Measurements from ENCODE around the gene DNAH9.

The DNAH9 gene

DNA sequence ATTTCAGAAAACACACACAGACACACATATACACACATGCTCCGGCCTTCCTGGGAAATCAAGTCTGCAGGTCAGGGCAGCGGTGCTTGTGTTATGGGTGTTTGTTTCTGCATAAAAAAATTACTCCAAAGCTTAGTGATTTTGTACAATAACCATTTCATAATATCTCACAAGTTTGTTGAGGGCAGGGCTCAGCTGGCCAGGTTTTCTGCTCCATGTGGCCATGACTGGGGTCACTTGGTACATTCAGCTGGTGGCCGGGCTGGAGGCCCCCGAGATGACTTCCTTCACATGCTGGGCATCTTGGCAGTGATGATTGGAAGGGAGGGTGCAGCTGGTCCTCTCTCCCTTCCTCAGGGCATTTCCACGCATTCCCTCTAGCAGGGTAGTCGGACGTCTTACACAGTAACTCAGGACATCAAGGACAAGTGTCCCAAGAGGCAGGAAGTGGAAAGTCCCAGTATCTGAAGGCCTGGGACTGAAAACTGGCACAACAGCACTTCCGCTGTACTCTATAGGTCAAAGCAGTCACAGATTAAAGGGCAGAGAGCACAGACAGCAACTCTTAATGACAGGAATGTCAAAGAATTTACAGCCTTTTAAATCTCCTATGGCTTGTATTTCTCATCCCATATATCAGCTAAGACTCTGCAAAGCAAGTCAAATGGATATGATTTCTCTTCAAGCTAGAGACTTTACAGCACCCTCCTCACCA is 271.6 kb downstream of the DNAH9 start:
- no peak for DNase-seq (ENCODE audit: extremely low spot score)
- TF ChIP-seq, protein P1, sequence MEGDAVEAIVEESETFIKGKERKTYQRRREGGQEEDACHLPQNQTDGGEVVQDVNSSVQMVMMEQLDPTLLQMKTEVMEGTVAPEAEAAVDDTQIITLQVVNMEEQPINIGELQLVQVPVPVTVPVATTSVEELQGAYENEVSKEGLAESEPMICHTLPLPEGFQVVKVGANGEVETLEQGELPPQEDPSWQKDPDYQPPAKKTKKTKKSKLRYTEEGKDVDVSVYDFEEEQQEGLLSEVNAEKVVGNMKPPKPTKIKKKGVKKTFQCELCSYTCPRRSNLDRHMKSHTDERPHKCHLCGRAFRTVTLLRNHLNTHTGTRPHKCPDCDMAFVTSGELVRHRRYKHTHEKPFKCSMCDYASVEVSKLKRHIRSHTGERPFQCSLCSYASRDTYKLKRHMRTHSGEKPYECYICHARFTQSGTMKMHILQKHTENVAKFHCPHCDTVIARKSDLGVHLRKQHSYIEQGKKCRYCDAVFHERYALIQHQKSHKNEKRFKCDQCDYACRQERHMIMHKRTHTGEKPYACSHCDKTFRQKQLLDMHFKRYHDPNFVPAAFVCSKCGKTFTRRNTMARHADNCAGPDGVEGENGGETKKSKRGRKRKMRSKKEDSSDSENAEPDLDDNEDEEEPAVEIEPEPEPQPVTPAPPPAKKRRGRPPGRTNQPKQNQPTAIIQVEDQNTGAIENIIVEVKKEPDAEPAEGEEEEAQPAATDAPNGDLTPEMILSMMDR (IDR thresholded peaks at IDR 0.05; ENCODE audit: control extremely low read depth, extremely low read depth, low read depth, missing control alignments), result no peak
- POLR2A ChIA-PET, result no interaction called here
- CTCF ChIA-PET, result no interaction called here

DNA sequence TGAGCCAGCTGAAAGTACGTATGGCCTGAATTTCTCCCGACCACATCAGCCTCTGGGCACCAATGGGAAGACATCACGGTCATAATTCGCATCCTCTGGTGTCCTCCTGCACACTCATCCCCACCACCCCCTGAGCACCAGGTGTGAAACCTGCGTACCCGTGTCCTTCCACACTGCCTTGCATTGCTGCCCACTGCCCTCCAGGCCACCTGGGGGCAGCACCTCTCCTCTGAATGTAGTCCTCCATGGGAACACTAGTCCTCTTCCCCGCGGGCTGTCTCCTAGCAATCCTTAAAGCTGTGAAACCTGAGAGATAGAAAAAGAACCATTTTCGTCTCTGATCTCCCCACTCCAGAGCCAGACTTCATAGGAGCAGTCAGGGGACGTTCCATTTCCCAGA is 273.5 kb downstream of the DNAH9 start:
- POLR2A ChIA-PET, result no interaction called here
- CTCF ChIA-PET, result no interaction called here

DNA sequence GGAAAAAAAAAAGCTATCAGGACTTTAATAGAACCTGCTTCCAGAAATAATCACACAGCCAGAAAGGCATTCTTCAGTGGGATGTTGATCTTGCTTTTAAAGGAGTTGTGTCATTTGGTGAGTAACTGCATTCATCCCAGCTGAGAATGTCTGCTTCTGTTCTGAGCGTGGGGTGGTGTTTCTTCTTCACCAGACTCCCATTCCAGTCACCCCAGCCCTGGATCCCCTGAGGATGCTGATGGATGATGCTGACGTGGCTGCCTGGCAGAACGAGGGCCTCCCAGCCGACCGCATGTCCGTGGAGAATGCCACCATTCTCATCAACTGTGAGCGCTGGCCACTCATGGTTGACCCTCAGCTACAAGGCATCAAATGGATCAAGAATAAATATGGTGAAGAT is 276.5 kb downstream of the DNAH9 start:
- ChIA-PET POLR2A (no interaction called here), CTCF (no interaction called here)
- DNase-seq (ENCODE audit: extremely low spot score), result no peak
- TF ChIP-seq, protein P1 (IDR thresholded peaks at IDR 0.05; ENCODE audit: control extremely low read depth, extremely low read depth, low read depth, missing control alignments), result no peak

More for the DNA sequence above, 273.5 kb downstream of the DNAH9 start:
- TF ChIP-seq, protein P1 (IDR thresholded peaks at IDR 0.05; ENCODE audit: control extremely low read depth, extremely low read depth, low read depth, missing control alignments), result no peak
- DNase-seq (ENCODE audit: extremely low spot score), result no peak

DNA sequence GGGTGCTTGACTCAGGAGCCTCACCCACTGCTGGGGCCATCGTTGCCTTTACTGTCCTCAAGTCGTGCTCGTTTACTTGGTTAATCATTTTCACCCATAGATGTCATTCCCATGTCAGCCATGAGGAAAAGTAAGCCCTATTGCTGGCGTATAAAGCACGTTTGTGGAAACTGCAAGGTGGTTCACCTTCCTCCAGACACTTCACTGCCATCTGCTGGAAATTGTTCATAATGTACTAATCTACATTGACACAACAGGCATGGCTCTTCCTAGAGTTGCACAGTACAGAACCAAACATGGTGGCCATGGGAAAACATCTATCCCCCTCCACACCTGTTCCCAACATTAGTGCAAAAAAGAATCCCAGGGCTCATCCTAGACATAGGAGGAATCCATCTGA is 282.4 kb downstream of the DNAH9 start:
- TF ChIP-seq, protein P1 (IDR thresholded peaks at IDR 0.05; ENCODE audit: control extremely low read depth, extremely low read depth, low read depth, missing control alignments), result no peak
- DNase-seq (ENCODE audit: extremely low spot score), result no peak
- POLR2A ChIA-PET, result no interaction called here
- CTCF ChIA-PET, result no interaction called here

DNA sequence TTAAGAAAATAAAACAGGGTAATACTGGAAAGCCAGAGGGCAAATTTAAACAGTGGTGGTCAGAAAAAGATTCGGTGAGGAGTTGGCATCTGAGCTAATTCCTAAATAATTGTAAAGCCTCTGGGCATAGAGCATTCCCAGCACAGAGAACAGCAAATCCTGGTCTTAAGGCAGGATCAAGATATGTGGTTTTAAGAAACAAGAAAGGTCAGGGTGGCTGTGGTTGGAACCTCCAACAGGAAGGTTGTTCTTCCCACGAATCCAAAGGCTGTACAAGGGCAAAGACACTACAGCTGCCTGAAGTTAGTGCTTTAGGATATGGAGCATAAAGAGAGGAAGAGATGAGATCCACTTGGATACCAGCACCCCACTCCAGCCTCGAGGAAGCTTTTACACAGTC is 284.4 kb downstream of the DNAH9 start:
- ChIA-PET POLR2A (no interaction called here), CTCF (no interaction called here)
- no peak for DNase-seq (ENCODE audit: extremely low spot score)
- TF ChIP-seq, protein P1 (IDR thresholded peaks at IDR 0.05; ENCODE audit: control extremely low read depth, extremely low read depth, low read depth, missing control alignments), result no peak

DNA sequence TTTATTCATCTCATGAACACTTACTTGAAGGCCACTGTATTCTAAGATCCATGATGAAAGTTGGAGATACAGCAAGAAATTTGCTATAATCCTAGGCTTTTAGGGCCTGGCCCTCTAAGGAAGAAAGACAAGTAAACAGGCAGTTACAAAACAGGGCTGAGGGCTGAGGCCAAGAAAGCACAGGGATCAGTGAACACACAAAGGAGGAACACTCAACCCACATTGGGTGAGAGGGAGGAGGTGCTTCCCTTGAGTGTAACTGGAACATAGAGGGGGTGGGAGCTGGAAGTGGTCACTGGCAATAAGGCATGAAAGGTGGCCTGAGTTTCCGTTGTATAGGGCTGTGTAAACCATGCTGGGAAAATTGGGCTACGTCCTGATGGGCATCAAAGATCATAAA is 286.8 kb downstream of the DNAH9 start:
- CTCF ChIA-PET, result no interaction called here
- TF ChIP-seq, protein P1 (IDR thresholded peaks at IDR 0.05; ENCODE audit: control extremely low read depth, extremely low read depth, low read depth, missing control alignments), result no peak
- no peak for DNase-seq (ENCODE audit: extremely low spot score)
- POLR2A ChIA-PET, result no interaction called here

Measured in GM10248 (cell line).